Adrenal gland (tissue), 5 donors: ENCODE results near the gene MYH10.

Source experiments
- POLR2A ChIP-seq, 2 donors: fragments of 450-650 bp; IDR thresholded peaks; one replicate each; pipeline ENCODE4 v1.6.1; 2017; ENCODE audit warnings: antibody characterized with exemption in 2 of 2, mild to moderate bottlenecking in 2 of 2, moderate library complexity in 1 of 2
- TF ChIP-seq, protein P1 (sequence below), 6 experiments: fragments of 450-650 bp in 4 of 6; fragments of 200-600 bp in 2 of 6; sonication (generic) in 1 of 6; IDR thresholded peaks; 1 replicate in 5 of 6; 2 replicates in 1 of 6; pipeline versions ENCODE4 v1.5.1 to v1.8.0; 2016 to 2021; ENCODE audit warnings: antibody characterized with exemption in 6 of 6, mild to moderate bottlenecking in 2 of 6, moderate library complexity in 1 of 6
- donor health status: DM: no; HTN: no; CAD: no.

- TF ChIP-seq, protein P1, sequence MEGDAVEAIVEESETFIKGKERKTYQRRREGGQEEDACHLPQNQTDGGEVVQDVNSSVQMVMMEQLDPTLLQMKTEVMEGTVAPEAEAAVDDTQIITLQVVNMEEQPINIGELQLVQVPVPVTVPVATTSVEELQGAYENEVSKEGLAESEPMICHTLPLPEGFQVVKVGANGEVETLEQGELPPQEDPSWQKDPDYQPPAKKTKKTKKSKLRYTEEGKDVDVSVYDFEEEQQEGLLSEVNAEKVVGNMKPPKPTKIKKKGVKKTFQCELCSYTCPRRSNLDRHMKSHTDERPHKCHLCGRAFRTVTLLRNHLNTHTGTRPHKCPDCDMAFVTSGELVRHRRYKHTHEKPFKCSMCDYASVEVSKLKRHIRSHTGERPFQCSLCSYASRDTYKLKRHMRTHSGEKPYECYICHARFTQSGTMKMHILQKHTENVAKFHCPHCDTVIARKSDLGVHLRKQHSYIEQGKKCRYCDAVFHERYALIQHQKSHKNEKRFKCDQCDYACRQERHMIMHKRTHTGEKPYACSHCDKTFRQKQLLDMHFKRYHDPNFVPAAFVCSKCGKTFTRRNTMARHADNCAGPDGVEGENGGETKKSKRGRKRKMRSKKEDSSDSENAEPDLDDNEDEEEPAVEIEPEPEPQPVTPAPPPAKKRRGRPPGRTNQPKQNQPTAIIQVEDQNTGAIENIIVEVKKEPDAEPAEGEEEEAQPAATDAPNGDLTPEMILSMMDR (IDR thresholded peaks at IDR 0.05) = no peak
- no peak for TF ChIP-seq POLR2A (IDR thresholded peaks at IDR 0.05)
These were observed 163.7 kb downstream of the MYH10 start for GRCh38 chr17:8466873-8467272.
